Parathyroid adenoma (tissue), 2 donors: ENCODE measurements around the gene RAB8A.

Source experiments
- H2AFZ ChIP-seq: fragments of 300-600 bp; sonication (generic); one replicate; pipeline ENCODE4 v1.7.0; 2017; ENCODE audit warnings: antibody characterized with exemption, mild to moderate bottlenecking
- H3K27ac ChIP-seq: fragments of 300-600 bp; sonication (generic); one replicate; pipeline ENCODE4 v1.7.0; 2017
- H3K27me3 ChIP-seq: fragments of 300-600 bp; sonication (generic); one replicate; pipeline ENCODE4 v1.7.0; 2017; ENCODE audit warnings: low read length; ENCODE audit not compliant: control insufficient read depth, insufficient read depth
- H3K36me3 ChIP-seq: fragments of 300-600 bp; sonication (generic); one replicate; pipeline ENCODE4 v1.7.0; 2017; ENCODE audit warnings: low read length; ENCODE audit not compliant: control insufficient read depth, insufficient read depth
- H3K4me1 ChIP-seq: fragments of 300-600 bp; sonication (generic); one replicate; pipeline ENCODE4 v1.7.0; 2017; ENCODE audit warnings: control low read depth
- H3K4me2 ChIP-seq: fragments of 300-600 bp; sonication (generic); one replicate; pipeline ENCODE4 v1.7.0; 2017; ENCODE audit warnings: low read length
- H3K4me3 ChIP-seq: fragments of 300-600 bp; sonication (generic); one replicate; pipeline ENCODE4 v1.7.0; 2017; ENCODE audit warnings: low read depth, low read length
- H3K79me2 ChIP-seq: fragments of 300-600 bp; sonication (generic); one replicate; pipeline ENCODE4 v1.7.0; 2017; ENCODE audit warnings: control low read depth
- H3K9ac ChIP-seq: fragments of 300-600 bp; sonication (generic); one replicate; pipeline ENCODE4 v1.7.0; 2017; ENCODE audit warnings: mild to moderate bottlenecking
- H3K9me3 ChIP-seq: fragments of 300-600 bp; sonication (generic); one replicate; pipeline ENCODE4 v1.7.0; 2017; ENCODE audit warnings: low read length; ENCODE audit not compliant: control insufficient read depth
- CTCF ChIP-seq: fragments of 300-600 bp; sonication (generic); IDR thresholded peaks from one replicate; pipeline ENCODE4 v1.7.0; 2017; ENCODE audit warnings: antibody characterized with exemption, mild to moderate bottlenecking
- donor health status: primary hyperparathyroidism.

RAB8A gene

GRCh38 chr19:16148443-16149229 is 36.9 kb downstream of the RAB8A start:
- Histone ChIP-seq H3K9ac (no peak overlapping the region), H3K4me3 (no peak overlapping the region), H3K27me3 (no peaks in the 10 kb centered on the region), H3K4me1 (no peaks in the 10 kb centered on the region), H3K79me2 (no peaks in the 10 kb centered on the region), H3K9me3 (no peaks in the 10 kb centered on the region), H3K36me3 (no peaks in the 10 kb centered on the region), H2AFZ (no peak overlapping the region), H3K4me2 (no peak overlapping the region), H3K27ac (no peak overlapping the region)
- no peak for TF ChIP-seq CTCF

- no peak for TF ChIP-seq CTCF
- H3K4me2 ChIP-seq = no peak overlapping the region
- H3K9me3 ChIP-seq = no peaks in the 10 kb centered on the region
- no peak overlapping the region for H2AFZ ChIP-seq
- no peaks in the 10 kb centered on the region for H3K27me3 ChIP-seq
- H3K9ac ChIP-seq = no peak overlapping the region
- H3K4me1 ChIP-seq = no peaks in the 10 kb centered on the region
- no peaks in the 10 kb centered on the region for H3K36me3 ChIP-seq
- no peak overlapping the region for H3K27ac ChIP-seq
- no peaks in the 10 kb centered on the region for H3K79me2 ChIP-seq
- H3K4me3 ChIP-seq = no peak overlapping the region
These were observed 42.1 kb downstream of the RAB8A start for GRCh38 chr19:16153582-16154336.

- Histone ChIP-seq H3K27me3 (no peaks in the 10 kb centered on the region), H3K4me2 (no peak overlapping the region)
These were observed 42.9 kb downstream of the RAB8A start for GRCh38 chr19:16154557-16154956.

GRCh38 chr19:16155128-16155527 is 43.4 kb downstream of the RAB8A start:
- Histone ChIP-seq H3K4me1 (no peaks in the 10 kb centered on the region), H3K36me3 (no peaks in the 10 kb centered on the region), H3K27me3 (no peaks in the 10 kb centered on the region), H3K79me2 (no peaks in the 10 kb centered on the region), H3K27ac (no peak overlapping the region), H3K4me3 (no peak overlapping the region), H3K9me3 (no peaks in the 10 kb centered on the region), H2AFZ (no peak overlapping the region), H3K9ac (no peak overlapping the region), H3K4me2 (no peak overlapping the region)
- TF ChIP-seq CTCF = no peak

More at GRCh38 chr19:16154557-16154956, 42.9 kb downstream of the RAB8A start:
- H3K36me3 ChIP-seq = no peaks in the 10 kb centered on the region
- no peak overlapping the region for H2AFZ ChIP-seq
- no peak overlapping the region for H3K9ac ChIP-seq
- H3K4me3 ChIP-seq = no peak overlapping the region
- TF ChIP-seq CTCF = no peak
- no peaks in the 10 kb centered on the region for H3K79me2 ChIP-seq
- H3K9me3 ChIP-seq = no peaks in the 10 kb centered on the region
- H3K27ac ChIP-seq = no peak overlapping the region
- H3K4me1 ChIP-seq = no peaks in the 10 kb centered on the region
